GM12878 (cell line): ENCODE data around the gene S100A4. TPM values are rescaled to one million over a fixed set of nuclear protein-coding genes. Genes with fewer than 3 reads are reported as not detected.

Source experiments
- DPF2 ChIP-seq: fragments of 450-650 bp; IDR thresholded peaks from 2 replicates; pipeline ENCODE4 v1.6.1; 2017; ENCODE audit warnings: mild to moderate bottlenecking
- NKRF ChIP-seq: fragments of 450-650 bp; conservative IDR thresholded peaks from 2 replicates; pipeline ENCODE4 v1.6.1; 2017; ENCODE audit warnings: mild to moderate bottlenecking, moderate library complexity
- POLR2AphosphoS2 ChIP-seq: IDR thresholded peaks from 2 replicates; pipeline ENCODE4 v1.6.1; 2011; ENCODE audit warnings: low read depth, mild to moderate bottlenecking, low read length, improper control_type of control experiment, moderate library complexity
- STAT3 ChIP-seq: IDR thresholded peaks from 2 replicates; pipeline ENCODE4 v1.6.1; 2011; ENCODE audit warnings: low read depth, low read length, improper control_type of control experiment
- polyA plus RNA-seq, 11 experiments: library from polyadenylated mRNA; depleted of rRNA in 4 of 11; unstranded in 6 of 11; stranded (reverse) in 5 of 11; fragments of >200 nt; fragmentation: Nextera tagmentation in 4 of 11; fragmentation: Illumina TruSeq in 1 of 11; extraction: Ambion mirVana in 4 of 11; extraction: Trizol in 1 of 11; gene quantifications; 1 replicate in 1 of 11; 2 replicates in 10 of 11; pipeline versions ENCODE4 v1.2.1 to v1.2.3, GENCODE V29; 2011 to 2016; ENCODE audit warnings: inconsistent platforms in 2 of 11, missing spikeins in 2 of 11, low read depth in 1 of 11
- total RNA-seq, 4 experiments: library from RNA; depleted of rRNA in 3 of 4; stranded (reverse); fragments of >200 nt in 3 of 4; fragmentation: Illumina TruSeq in 1 of 4; extraction: Trizol in 1 of 4; gene quantifications; 2 replicates each; pipeline versions ENCODE4 v1.2.1 to v1.2.3, GENCODE V29; 2013 to 2021
- TF ChIP-seq, protein P1 (sequence below): fragments of 450-650 bp; IDR thresholded peaks from 2 replicates; pipeline ENCODE4 v1.6.1; 2017; ENCODE audit warnings: borderline replicate concordance
- TF ChIP-seq, protein P2 (sequence below): IDR thresholded peaks from 2 replicates; pipeline ENCODE4 v1.6.1; 2012; ENCODE audit warnings: mild to moderate bottlenecking, low read depth, low read length

Gene S100A4
- total and polyA plus RNA-seq, 10 of the 15 experiments (the other 5 are each of a cell fraction or from before 2014, with no cell fraction given) = 4.3 to 104 (median 27.3) TPM

DNA sequence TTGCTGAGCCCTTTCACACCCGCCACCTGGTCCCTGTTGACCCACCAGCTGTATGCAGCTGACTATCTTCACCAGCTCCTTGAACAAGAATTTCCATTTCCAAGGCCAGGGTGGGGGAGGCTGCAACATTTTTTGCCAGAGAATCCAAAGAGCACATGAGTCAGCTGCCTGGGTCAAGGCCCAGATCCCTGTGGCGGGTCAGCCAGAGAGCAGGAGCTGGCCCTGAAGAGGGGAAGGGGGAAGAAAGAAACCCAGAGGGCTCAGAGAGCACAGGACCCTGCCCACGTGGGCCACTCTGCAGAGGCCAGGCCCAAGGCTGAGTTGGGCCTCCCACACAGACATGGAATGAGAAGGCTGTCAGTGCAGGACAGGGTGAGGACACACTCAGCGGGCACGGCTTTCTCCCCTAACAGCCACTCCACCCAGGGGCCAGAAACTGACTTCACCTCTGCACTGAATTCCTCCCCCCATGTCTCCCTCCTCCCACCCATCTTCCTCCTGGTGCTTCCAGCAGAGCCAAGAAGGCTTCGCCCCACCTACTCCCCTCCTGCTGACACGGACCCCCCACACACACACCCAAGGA, 38.7 kb downstream of the S100A4 start (continued):
- TF ChIP-seq NKRF = no peak
- TF ChIP-seq DPF2 = no peak
- TF ChIP-seq STAT3 = no peak
- TF ChIP-seq, protein P1, sequence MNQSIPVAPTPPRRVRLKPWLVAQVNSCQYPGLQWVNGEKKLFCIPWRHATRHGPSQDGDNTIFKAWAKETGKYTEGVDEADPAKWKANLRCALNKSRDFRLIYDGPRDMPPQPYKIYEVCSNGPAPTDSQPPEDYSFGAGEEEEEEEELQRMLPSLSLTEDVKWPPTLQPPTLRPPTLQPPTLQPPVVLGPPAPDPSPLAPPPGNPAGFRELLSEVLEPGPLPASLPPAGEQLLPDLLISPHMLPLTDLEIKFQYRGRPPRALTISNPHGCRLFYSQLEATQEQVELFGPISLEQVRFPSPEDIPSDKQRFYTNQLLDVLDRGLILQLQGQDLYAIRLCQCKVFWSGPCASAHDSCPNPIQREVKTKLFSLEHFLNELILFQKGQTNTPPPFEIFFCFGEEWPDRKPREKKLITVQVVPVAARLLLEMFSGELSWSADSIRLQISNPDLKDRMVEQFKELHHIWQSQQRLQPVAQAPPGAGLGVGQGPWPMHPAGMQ = no peak
- TF ChIP-seq POLR2AphosphoS2 = no peak
- TF ChIP-seq, protein P2, sequence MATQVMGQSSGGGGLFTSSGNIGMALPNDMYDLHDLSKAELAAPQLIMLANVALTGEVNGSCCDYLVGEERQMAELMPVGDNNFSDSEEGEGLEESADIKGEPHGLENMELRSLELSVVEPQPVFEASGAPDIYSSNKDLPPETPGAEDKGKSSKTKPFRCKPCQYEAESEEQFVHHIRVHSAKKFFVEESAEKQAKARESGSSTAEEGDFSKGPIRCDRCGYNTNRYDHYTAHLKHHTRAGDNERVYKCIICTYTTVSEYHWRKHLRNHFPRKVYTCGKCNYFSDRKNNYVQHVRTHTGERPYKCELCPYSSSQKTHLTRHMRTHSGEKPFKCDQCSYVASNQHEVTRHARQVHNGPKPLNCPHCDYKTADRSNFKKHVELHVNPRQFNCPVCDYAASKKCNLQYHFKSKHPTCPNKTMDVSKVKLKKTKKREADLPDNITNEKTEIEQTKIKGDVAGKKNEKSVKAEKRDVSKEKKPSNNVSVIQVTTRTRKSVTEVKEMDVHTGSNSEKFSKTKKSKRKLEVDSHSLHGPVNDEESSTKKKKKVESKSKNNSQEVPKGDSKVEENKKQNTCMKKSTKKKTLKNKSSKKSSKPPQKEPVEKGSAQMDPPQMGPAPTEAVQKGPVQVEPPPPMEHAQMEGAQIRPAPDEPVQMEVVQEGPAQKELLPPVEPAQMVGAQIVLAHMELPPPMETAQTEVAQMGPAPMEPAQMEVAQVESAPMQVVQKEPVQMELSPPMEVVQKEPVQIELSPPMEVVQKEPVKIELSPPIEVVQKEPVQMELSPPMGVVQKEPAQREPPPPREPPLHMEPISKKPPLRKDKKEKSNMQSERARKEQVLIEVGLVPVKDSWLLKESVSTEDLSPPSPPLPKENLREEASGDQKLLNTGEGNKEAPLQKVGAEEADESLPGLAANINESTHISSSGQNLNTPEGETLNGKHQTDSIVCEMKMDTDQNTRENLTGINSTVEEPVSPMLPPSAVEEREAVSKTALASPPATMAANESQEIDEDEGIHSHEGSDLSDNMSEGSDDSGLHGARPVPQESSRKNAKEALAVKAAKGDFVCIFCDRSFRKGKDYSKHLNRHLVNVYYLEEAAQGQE = no peak
- TF ChIP-seq, all 136 proteins: peak for 0
